ENCODE results near the gene TESK2.
A peak's percentile ranks its signal among the peaks of the same experiment; 100 is the strongest.

Gene TESK2

GRCh38 chr1:45411510-45411899 is 79.5 kb downstream of the TESK2 start:
- peak in 1 of 2 experiments; percentile 50 for DNase-seq (ENCODE audit: low read depth in 1 of 2, low spot score in 1 of 2)
- in situ Hi-C loops (cut with HindIII; ENCODE audit: low pct_unique_long_range_greater_than_20kb, low sequenced_read_pairs) = no loop called here

GRCh38 chr1:45410850-45411509 is 80.0 kb downstream of the TESK2 start:
- peak in 1 of 2 experiments; percentile 59 for DNase-seq (ENCODE audit: low read depth in 1 of 2, low spot score in 1 of 2)
- in situ Hi-C loops (cut with HindIII; ENCODE audit: low pct_unique_long_range_greater_than_20kb, low sequenced_read_pairs) = no loop called here
- no peak for TF ChIP-seq JUND (IDR thresholded peaks at IDR 0.05; ENCODE audit: low read depth)

More at GRCh38 chr1:45411510-45411899, 79.5 kb downstream of the TESK2 start:
- no peak for TF ChIP-seq JUND (IDR thresholded peaks at IDR 0.05; ENCODE audit: low read depth)

GRCh38 chr1:45409276-45409675 is 81.7 kb downstream of the TESK2 start:
- TF ChIP-seq JUND (IDR thresholded peaks at IDR 0.05; ENCODE audit: low read depth) = no peak
- in situ Hi-C loops (cut with HindIII; ENCODE audit: low pct_unique_long_range_greater_than_20kb, low sequenced_read_pairs) = no loop called here
- DNase-seq (ENCODE audit: low read depth in 1 of 2, low spot score in 1 of 2) = no peak

- in situ Hi-C loops (cut with HindIII; ENCODE audit: low pct_unique_long_range_greater_than_20kb, low sequenced_read_pairs) = no loop called here
- no peak for DNase-seq (ENCODE audit: low read depth in 1 of 2, low spot score in 1 of 2)
- TF ChIP-seq JUND (IDR thresholded peaks at IDR 0.05; ENCODE audit: low read depth) = no peak
These were observed 83.2 kb downstream of the TESK2 start for GRCh38 chr1:45407629-45408287.

- TF ChIP-seq JUND (IDR thresholded peaks at IDR 0.05; ENCODE audit: low read depth) = no peak
- in situ Hi-C loops (cut with HindIII; ENCODE audit: low pct_unique_long_range_greater_than_20kb, low sequenced_read_pairs) = no loop called here
- DNase-seq (ENCODE audit: low read depth in 1 of 2, low spot score in 1 of 2) = no peak
These were observed 85.3 kb downstream of the TESK2 start for GRCh38 chr1:45405636-45406035.

- no peak for DNase-seq (ENCODE audit: low read depth in 1 of 2, low spot score in 1 of 2)
- TF ChIP-seq JUND (IDR thresholded peaks at IDR 0.05; ENCODE audit: low read depth) = no peak
- in situ Hi-C loops (cut with HindIII; ENCODE audit: low pct_unique_long_range_greater_than_20kb, low sequenced_read_pairs) = no loop called here
These were observed 87.2 kb downstream of the TESK2 start for GRCh38 chr1:45403718-45404117.

GRCh38 chr1:45403298-45403697 is 87.7 kb downstream of the TESK2 start:
- peak; percentile 7 to 66 for DNase-seq (ENCODE audit: low read depth in 1 of 2, low spot score in 1 of 2)
- in situ Hi-C loops (cut with HindIII; ENCODE audit: low pct_unique_long_range_greater_than_20kb, low sequenced_read_pairs) = no loop called here
- TF ChIP-seq JUND (IDR thresholded peaks at IDR 0.05; ENCODE audit: low read depth) = no peak

GRCh38 chr1:45401524-45401923 is 89.4 kb downstream of the TESK2 start:
- DNase-seq (ENCODE audit: low read depth in 1 of 2, low spot score in 1 of 2) = no peak
- in situ Hi-C loops (cut with HindIII; ENCODE audit: low pct_unique_long_range_greater_than_20kb, low sequenced_read_pairs) = no loop called here
- TF ChIP-seq JUND (IDR thresholded peaks at IDR 0.05; ENCODE audit: low read depth) = no peak

GRCh38 chr1:45400049-45400448 is 90.9 kb downstream of the TESK2 start:
- no peak for TF ChIP-seq JUND (IDR thresholded peaks at IDR 0.05; ENCODE audit: low read depth)
- in situ Hi-C loops (cut with HindIII; ENCODE audit: low pct_unique_long_range_greater_than_20kb, low sequenced_read_pairs) = no loop called here
- no peak for DNase-seq (ENCODE audit: low read depth in 1 of 2, low spot score in 1 of 2)

GRCh38 chr1:45397285-45397684 is 93.7 kb downstream of the TESK2 start:
- no peak for DNase-seq (ENCODE audit: low read depth in 1 of 2, low spot score in 1 of 2)
- in situ Hi-C loops (cut with HindIII; ENCODE audit: low pct_unique_long_range_greater_than_20kb, low sequenced_read_pairs) = no loop called here
- no peak for TF ChIP-seq JUND (IDR thresholded peaks at IDR 0.05; ENCODE audit: low read depth)

- in situ Hi-C loops (cut with HindIII; ENCODE audit: low pct_unique_long_range_greater_than_20kb, low sequenced_read_pairs) = no loop called here
- DNase-seq (ENCODE audit: low read depth in 1 of 2, low spot score in 1 of 2) = no peak
- no peak for TF ChIP-seq JUND (IDR thresholded peaks at IDR 0.05; ENCODE audit: low read depth)
These were observed 95.4 kb downstream of the TESK2 start for GRCh38 chr1:45395582-45395981.

- in situ Hi-C loops (cut with HindIII; ENCODE audit: low pct_unique_long_range_greater_than_20kb, low sequenced_read_pairs) = no loop called here
- TF ChIP-seq JUND (IDR thresholded peaks at IDR 0.05; ENCODE audit: low read depth) = no peak
- peak in 1 of 2 experiments; percentile 20 for DNase-seq (ENCODE audit: low read depth in 1 of 2, low spot score in 1 of 2)
These were observed 95.9 kb downstream of the TESK2 start for GRCh38 chr1:45395051-45395450.

GRCh38 chr1:45394342-45394741 is 96.6 kb downstream of the TESK2 start:
- no peak for DNase-seq (ENCODE audit: low read depth in 1 of 2, low spot score in 1 of 2)
- in situ Hi-C loops (cut with HindIII; ENCODE audit: low pct_unique_long_range_greater_than_20kb, low sequenced_read_pairs) = no loop called here
- no peak for TF ChIP-seq JUND (IDR thresholded peaks at IDR 0.05; ENCODE audit: low read depth)
